GM21723 (cell line): ENCODE results near the gene FIGLA.
"Not testable (repeated sequence)": the region's sequence is repeated elsewhere in the genome, so short reads cannot be mapped to it uniquely, and the experiment has no call there.

Experiments used
- ATAC-seq: cut with Tn5 transposase; IDR thresholded peaks from one replicate; pipeline ENCODE4 v1.9.1; 2021; ENCODE audit warnings: mild to moderate bottlenecking, moderate library complexity; ENCODE audit not compliant: unreplicated experiment

Gene FIGLA

DNA sequence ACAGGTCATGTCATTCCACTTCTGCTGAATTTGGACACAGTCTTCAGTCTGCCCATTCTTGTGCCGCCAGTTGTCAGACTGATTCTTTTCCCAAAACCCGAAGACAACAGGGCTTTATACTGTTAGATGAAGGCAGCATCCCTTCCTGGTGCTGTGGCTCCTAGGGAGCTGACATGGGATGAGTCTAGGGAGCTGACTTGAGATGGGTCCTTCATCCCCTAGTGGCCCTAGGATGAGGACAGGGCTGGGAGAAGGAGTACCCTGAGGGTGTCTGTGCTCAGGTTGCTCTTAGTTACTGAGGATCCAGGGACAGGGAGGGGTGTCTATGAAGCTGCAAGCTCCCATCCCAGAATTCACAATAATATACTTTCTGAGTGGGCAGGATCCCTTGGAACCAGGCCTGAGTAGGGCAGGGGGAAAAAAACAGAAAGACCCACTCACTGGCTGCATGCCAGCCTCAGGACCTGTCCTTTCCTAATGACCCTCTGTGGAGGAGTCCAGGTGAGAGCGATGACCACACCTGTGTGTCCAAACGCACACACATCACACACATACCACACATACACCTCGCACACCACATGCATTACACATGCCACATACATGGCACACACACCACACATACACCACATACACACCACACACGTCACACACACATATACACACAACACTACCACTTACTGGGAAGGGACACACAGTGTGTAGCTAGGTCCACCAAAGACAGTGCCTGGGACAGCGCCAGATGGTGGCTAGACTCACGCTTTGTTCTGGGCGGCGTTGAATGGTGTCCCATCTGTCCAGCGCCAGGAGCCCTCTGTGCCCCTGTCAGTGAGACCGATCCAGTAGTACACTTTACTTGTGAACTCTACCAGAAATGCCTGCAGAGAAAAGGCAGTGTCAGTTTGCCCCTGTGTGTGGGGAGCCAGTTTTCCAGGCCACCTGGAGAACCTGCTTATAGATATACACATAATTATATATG is 18.8 kb upstream of the FIGLA start:
- no peak for ATAC-seq

DNA sequence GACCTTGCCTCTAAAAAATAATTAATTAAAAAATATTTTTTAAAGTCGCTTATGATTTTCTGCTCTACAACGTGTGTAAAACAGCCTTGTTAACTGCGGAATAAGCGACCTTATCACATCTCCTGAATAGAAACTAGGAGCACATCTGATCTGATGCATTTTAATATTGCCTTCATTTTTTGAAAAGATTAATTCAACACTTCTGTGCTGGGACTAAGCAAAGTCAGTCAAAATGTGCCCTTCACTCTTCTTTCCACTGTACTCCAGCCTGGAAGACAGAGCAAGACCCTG is 17.3 kb upstream of the FIGLA start:
- no peak for ATAC-seq

DNA sequence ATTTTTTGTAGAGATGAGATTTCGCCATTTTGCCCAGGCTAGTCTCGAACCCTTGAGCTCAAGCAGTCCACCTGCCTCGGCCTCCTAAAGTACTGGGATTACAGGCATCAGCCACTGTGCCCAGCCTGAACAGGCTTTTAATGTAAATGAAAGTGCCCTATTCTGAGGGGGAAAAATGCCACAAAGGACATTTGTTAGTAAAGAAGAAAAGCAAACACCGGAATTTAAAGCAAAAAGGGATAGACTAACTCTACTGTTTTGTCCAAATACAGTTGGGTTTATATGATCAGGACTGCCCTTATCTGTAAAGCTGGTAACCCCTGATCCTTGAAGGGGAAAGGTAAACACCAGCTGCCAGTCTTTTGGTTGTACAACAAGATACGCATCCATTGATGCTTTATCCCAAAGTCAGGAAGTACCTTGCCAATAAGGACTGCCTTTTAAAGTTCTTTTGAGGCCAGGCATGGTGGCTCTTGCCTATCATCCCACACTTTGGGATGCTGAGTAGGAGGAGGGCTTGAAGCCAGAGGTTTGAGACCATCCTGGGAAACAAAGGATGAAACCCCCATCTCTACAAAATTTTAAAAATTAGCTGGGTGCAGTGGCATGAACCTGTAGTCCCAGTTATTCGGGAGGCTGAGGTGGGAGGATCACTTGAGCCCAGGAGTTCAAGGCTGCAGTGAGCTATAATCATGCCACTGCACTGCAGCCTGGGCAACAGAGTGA is 16.8 kb upstream of the FIGLA start:
- no peak for ATAC-seq

DNA sequence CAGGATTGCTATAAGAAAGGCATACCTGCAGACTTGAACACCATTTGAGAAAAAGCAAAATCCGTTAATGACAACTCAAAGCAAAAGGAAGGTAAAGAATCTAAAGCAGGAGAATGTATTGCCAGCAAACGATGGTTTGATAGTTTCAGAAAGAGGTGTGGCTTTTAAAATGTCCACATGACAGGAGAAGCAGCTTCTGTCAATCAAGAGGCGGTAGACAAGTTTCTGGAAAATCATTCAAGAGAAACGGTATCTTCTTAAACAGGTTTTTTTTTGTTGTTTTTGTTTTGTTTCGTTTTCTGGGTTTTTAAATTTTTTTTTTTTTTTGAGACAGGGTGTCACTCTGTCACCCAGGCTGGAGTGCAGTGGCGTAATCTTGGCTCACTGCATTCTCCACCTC is 16.2 kb upstream of the FIGLA start:
- ATAC-seq: no peak

DNA sequence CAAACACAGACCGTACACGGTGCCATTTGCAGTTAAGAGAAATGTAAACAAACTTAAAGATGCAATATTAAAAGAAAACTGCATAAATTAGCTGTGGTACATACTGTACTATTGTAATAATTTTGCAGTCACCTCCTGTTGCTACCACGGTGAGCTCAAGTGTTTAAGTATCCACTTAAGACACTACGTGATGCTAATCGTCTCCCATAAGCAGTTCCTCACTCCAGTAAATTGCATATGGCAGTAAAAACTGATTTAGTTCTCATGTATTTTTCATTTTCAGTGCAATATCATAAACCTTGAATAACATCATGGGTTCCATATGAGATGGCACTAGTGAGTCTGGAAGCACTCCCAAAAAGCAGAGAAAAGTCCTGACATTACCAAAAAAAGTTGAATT is 15.6 kb upstream of the FIGLA start:
- no peak for ATAC-seq

DNA sequence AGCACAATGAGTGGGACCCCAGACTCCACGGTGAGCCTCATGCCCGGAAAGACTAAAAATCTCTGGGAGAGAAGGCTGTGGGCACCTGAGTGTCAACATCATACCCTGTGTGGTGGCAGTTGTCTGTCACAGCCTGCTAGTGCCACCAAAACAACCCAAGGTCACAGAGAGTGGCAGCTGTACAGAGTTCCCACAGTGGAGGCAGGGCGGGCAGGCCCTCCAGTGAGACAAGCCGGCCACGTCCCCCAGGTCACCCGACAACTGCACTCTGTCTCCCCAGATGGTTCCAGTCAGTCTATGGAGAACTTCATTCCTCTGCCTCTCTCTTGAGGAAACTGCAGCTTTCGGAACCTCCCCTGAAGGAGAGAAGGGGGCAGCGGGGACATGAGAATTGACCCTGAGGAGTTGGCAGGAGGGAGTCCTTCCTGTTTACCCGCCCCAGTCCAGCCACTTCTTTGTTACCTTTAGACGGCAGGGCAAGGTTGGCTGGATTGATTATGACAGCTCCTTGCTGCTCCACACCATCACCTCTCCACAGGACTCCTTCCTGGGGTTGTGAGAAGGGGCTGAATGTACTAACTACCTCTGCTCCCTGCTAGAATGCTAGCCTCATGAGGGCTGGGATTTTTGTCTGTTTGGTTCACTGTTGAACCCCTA is 11.3 kb upstream of the FIGLA start:
- ATAC-seq: no peak

DNA sequence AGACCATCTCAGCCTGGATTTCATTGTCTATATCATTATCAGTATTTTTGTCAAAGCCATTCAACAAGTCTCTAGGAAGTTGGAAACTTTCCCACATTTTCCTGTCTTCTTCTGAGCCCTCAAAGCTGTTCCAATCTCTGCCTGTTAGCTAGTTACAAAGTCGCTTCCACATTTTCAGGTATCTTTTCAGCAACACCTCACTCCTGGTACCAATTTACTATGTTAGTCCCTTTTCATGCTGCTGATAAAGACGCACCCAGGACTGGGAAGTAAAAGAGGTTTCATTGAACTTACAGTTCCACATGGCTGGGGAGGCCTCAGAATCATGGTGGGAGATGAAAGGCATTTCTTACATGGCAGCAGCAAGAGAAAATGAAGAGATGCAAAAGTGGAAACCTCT is 9.3 kb upstream of the FIGLA start:
- ATAC-seq: no peak

DNA sequence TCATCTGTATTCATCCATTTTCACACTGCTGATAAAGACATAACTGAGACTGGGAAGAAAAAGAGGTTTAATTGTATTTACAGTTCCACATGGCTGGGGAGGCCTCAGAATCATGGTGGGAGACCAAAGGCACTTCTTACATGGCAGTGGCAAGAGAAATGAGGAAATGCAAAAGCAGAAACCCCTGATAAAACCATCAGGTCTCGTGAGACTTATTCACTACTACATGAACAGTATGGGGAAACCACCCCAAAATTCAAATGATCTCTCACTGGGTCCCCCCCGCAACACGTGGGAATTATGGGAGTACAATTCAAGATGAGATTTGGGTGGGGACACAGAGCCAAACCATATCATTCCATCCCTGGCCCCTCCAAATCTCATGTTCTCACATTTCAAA is 7.6 kb upstream of the FIGLA start:
- not testable (repeated sequence) for ATAC-seq

DNA sequence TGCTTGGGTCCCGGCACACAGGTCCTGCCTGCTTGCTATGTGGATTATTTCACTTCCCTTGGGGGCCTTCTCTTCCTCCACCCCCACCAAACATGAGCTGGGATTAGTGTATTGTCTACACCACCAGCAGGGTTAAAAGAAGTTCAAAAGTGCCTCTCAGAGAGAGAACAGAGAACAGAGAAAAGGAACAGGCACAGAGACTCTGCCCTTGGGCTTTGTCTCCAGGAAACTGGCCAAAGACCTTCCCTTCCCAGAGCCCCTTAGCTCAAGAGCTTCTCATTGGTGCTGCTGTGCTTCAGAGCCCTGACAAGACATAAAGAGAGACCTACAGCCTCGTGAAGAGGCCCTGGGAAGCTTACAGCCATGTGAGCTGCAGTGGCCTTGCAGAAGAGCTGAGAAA is 7.1 kb upstream of the FIGLA start:
- no peak for ATAC-seq

DNA sequence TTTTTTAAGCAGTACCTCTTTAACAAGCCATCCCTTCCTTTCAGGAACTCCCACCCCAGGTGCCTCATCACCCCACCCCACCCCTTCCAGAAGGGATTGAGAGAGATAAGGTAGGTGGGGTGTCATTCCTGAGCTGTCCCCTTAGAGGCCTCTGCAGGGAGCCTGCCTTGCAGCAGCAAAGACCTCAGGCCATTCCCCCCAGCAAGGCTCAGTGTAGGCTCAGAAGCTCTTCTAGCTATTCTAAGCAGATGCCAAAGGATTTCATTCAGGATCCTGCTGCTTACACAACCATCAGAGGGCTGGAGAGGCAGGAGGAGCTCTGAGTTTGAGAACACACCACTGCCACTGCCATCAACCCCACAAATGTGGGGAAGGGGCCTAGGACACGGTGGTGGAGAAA is 5.8 kb upstream of the FIGLA start:
- no peak for ATAC-seq

DNA sequence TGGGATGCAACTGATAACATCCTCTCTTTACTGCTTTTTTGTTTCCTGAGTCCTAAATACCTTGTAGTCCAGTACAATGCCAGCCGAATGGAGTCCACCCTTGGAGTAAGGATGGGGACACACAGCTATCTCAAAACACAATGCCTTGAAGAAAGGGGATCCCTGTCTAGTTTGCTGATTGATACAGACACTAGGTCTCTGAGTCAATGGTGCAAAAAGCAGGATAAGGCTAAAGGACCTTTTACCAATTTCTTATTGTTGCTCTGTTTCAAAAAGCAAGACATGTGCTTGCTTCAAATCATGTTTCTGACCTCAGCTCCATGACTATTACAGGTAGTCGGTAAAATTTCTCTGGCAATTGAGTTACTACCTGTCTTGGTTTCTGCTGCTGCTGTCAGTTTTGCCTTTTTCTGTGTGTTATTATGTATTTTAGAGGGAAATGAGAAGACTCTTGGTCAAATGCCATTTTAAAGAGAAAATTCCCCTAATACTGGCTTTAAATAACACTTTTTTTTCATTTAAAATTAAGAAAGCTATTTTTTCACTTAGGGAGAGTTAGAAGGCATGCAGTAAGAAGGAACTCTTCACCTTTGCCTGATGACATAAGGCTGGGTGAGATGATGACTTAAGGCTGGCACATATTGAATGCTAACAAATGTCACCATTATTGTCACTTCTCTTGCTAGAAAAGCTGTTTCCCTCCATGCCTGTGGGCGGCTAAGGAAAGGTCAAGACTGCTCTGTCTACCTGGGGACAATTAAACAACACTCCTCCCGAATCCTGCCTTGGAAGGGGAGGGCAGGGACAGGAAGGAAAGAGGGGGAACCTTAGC is 4.9 kb upstream of the FIGLA start:
- ATAC-seq: no peak

DNA sequence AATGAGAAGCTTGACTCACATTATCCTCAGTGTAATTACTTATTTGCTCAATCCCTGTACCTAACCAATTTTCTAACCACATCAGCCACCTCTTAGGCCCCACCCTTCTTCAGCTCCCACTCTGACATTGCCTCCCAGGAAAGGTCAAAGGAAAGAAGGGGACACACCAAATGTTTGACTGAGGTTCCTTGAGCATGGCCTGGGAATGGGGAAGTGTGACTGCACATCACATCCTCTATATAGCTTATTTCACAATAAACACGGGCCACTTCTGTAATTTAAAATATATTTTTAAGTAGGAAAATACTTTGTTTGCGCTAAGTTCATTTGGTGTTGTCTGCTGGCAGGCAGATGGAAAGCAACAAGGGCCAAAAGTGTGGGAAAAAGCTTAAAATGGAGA is 3.0 kb upstream of the FIGLA start:
- ATAC-seq: no peak

DNA sequence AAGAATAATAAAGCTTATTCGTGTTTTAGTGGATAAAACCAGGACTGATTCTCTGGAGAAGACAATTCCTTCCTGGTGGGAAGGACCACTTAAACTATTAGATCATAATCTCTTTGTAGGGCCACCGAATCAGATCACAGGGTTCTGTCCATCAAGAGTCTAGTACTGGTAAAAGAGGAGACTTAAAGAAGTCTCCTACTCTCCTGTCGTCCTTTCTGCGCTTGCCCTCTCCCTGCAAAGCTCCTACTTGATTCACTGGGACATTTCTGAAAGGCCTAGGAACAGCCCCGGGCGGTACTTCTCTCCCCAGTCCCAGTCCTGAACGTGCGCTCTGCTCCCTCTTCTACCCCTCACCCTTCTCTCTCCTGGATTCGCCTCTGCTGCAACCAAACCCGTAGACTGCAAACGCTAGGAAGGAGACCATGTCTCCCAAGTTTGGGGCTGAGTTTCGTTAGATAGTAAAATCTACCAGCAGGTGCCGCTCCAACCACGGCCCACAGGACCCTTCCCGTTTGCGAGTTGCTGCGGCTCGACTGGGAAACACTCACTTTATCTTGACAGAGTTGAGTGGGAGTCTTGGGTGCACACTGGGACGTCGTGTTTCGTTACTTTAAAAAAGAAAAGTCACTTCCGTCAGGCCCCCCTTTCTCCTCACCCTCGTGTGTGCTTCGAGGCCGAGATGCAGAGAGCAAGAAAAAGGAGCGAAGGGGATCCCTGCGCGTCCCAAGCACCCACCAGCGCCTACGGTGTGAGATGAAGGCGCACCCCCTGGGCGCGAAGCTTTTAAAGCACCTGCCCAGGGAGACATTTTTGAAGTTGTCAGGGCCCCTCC is 923 bp downstream of the FIGLA start:
- no peak for ATAC-seq

DNA sequence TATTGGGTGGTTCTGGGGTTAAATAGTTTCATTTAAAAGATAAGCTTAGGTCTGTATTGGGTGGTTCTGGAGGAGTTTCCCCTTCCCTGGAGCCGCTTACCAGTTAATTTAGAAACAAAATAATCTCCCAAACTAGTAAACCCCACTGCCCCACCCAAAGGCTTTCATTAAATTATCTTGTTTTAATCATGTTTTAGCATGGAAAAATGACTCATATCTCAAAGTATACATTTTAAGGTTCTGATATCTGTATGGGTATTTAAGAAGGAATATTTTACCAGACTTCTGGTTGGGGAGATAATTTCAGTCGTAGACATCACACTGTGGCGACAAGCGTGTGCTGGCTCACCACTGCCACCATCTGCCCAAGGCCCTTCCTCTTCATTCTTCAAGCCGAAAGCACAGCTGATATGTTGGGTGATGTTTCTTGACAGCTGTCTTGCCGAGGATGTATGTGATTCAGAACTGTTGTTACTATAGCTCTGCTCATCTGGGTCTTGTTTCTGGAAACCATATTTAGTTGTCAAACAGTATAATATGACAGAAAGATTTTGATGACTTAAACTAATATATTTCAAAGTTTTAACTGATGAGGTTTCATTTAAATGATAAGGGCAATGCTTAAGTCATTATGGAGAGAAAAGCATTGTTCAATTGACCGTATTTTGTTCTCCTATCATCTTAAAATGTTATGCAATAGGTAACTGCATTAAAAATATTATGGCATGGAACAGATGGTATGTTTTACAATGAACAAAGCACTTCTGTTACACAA is 5.1 kb downstream of the FIGLA start:
- no peak for ATAC-seq

DNA sequence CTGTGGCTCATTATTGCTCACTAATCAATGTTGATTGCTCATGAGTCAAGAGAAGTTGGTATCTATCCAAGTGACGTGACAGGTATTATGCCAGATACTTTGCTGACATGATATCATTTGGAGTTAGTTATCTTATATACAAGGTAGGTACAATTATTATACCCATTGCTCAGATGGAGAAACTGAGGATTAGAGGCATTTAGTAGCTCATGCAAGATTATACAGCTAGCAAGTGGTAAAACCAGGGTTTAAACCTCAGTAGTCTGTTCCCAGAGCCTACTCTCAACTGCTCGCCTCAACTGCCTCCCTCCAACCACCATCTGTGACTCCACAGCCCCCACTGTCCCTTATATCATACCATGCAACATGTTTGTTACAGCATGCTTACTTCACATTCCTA is 6.1 kb downstream of the FIGLA start:
- ATAC-seq: no peak

DNA sequence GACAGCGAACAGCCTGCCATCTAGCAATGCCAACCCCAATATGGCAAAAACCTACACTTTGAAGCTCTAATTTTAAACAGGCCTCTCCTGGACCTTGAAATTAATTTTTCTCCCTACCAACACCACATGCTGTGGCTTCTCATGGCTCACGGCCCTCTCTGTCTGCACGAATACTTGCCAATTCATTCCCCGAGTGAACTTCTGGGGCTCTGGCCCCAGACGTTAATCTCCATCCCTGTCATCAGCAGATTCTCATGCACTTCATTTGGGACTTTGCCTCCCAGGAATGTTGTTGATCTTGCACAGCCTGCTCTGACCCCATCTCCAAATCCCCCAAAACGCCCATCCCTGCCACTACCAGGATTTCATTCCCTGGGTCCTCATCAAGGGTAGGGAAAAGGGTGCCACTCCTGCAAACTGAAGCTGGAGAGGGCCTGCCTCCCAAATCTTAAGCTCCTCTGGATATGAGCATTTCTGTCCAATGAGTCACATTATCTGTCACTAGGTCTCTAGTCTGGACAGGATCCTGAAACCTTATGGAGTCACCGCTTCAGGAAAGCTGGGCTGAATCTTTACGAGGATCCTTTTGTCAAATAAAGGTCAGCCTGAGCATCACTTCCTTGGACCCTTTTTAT is 10.4 kb downstream of the FIGLA start:
- no peak for ATAC-seq

DNA sequence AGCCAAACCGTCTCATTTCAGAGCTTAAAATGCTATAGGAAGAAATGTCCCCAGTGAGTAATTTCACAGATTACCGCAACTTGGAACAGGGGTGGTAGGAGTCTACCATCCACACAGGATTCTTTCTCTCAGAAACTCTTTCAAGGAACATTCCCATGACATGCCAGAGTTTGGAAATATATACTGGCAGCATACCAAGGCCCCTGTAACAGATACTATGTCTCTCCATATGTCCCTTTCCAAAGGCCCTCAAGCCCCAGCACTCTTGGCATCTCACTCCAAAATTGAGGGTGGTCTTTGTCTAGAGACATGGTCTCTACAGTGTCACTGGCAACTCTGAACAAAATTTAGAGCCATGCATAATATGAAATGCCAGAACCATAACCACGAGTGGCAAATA is 11.0 kb downstream of the FIGLA start:
- no peak for ATAC-seq

DNA sequence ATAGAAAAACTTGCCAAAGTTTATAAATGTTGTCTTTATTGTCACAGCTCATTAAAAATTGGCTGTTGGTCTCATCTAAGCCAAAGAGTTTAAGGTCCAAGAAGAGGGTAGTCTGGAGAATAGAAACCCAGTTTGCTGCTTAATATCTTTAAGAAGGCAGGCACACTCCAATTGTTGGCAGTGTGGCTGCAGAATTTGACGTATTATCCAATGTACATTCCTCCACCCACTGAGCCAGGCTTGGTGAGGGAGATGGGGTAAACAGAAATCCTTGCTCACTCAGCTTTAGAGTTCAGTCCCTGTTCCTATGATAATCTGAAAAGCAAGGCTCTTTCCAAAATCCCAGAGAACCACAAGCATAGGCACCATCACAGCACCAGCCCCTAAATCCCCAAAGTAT is 11.8 kb downstream of the FIGLA start:
- no peak for ATAC-seq

DNA sequence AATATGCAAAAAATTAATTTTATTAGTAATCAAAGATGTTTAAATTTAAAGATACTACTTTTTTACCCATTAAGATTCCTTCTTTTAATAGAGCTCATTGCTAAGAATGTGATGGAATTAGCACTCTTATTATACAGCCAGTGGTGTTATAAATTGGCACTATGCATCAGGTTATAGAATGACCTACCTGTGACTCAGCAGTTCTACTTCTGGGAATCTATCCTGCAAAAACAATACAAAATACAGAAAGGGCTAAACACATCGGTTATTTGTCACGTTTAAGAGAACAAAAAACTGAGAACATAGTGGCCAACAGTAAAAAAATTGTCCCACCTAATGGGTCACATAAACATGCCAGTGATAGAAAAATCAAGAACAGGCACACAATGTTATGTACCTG is 13.0 kb downstream of the FIGLA start:
- no peak for ATAC-seq
